ENCODE measurements around the gene FHOD1. TPM values are rescaled to one million over a fixed set of nuclear protein-coding genes. Genes with fewer than 3 reads are reported as not detected.

The FHOD1 gene
- total and polyA plus RNA-seq, 2 of the 4 experiments (the other 2 are of a cell fraction) = 13.8 to 64.0 TPM

DNA sequence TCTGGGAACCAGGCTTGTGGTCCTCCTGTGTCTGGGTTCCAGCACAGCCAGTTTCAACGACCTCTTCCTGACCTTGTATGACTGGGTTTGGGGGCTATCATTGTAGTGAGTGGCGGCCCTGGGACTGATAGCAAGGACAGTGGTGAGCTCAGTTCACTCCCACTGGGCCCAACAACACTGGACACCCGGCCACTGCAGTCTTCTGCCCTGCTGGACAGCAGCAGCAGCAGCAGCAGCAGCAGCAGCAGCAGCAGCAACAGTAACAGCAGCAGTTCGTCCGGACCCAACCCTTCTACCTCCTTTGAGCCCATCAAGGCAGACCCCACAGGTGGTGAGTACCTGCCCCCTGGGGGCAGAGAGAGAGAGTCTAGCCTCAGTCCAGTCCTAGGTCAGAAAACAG is 51.6 kb downstream of the FHOD1 start:
- H3K9me3 ChIP-seq (ENCODE audit: control insufficient read depth, insufficient read depth, low read length) = no peaks in the 10 kb centered on the region
- no peak overlapping the region for H4K91ac ChIP-seq (ENCODE audit: insufficient read depth, low read depth, low read length)
- no peak overlapping the region for H2BK15ac ChIP-seq (ENCODE audit: low read depth, low read length)
- H3K18ac ChIP-seq (ENCODE audit: low read depth, low read length) = no peak overlapping the region
- H3K4me3 ChIP-seq (ENCODE audit: insufficient read depth, low read depth, low read length) = no peak overlapping the region
- H3K79me1 ChIP-seq (ENCODE audit: low read depth in 1 of 2, low read length in 2 of 2) = peaks cover 25 to 54% of the 10 kb centered on the region in 2 experiments
- H3K9me1 ChIP-seq (ENCODE audit: insufficient read depth, low read length) = peaks cover 18% of the 10 kb centered on the region
- no peak overlapping the region for H2AK9ac ChIP-seq (replicated peaks; ENCODE audit: low read depth, low read length, poor library complexity)
- TF ChIP-seq, protein P1, sequence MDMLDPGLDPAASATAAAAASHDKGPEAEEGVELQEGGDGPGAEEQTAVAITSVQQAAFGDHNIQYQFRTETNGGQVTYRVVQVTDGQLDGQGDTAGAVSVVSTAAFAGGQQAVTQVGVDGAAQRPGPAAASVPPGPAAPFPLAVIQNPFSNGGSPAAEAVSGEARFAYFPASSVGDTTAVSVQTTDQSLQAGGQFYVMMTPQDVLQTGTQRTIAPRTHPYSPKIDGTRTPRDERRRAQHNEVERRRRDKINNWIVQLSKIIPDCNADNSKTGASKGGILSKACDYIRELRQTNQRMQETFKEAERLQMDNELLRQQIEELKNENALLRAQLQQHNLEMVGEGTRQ (IDR thresholded peaks at IDR 0.05; ENCODE audit: low read depth, low read length) = no peak
- TF ChIP-seq POLR2A (IDR thresholded peaks at IDR 0.05; ENCODE audit: low read depth, low read length) (no peak), CEBPB (IDR thresholded peaks at IDR 0.05; ENCODE audit: low read depth, low read length) (no peak)
- TF ChIP-seq, protein P2, sequence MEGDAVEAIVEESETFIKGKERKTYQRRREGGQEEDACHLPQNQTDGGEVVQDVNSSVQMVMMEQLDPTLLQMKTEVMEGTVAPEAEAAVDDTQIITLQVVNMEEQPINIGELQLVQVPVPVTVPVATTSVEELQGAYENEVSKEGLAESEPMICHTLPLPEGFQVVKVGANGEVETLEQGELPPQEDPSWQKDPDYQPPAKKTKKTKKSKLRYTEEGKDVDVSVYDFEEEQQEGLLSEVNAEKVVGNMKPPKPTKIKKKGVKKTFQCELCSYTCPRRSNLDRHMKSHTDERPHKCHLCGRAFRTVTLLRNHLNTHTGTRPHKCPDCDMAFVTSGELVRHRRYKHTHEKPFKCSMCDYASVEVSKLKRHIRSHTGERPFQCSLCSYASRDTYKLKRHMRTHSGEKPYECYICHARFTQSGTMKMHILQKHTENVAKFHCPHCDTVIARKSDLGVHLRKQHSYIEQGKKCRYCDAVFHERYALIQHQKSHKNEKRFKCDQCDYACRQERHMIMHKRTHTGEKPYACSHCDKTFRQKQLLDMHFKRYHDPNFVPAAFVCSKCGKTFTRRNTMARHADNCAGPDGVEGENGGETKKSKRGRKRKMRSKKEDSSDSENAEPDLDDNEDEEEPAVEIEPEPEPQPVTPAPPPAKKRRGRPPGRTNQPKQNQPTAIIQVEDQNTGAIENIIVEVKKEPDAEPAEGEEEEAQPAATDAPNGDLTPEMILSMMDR (conservative IDR thresholded peaks at IDR 0.05; ENCODE audit: low read depth, low read length) = no peak
- POLR2A ChIA-PET (ENCODE audit: unreplicated experiment) = no interaction called here
- no peak overlapping the region for H3K56ac ChIP-seq (ENCODE audit: extremely low read depth, insufficient read depth, low read length)
- dilution Hi-C loops (cut with HindIII; ENCODE audit: low sequenced_read_pairs, unreplicated experiment) (no loop called here), in situ Hi-C loops (cut with MboI; ENCODE audit: low sequenced_read_pairs) (no loop called here), intact Hi-C loops (cut with micrococcal nuclease) (no loop called here)
- H3K27ac ChIP-seq (ENCODE audit: insufficient read depth, low read length) = no peak overlapping the region
- ATAC-seq (ENCODE audit: low read depth) = no peak
- H3K4me2 ChIP-seq (ENCODE audit: low read depth, low read length) = no peak overlapping the region
- no peak overlapping the region for H2AFZ ChIP-seq (replicated peaks; ENCODE audit: low read length, poor library complexity)
- no peak overlapping the region for H3K4ac ChIP-seq (ENCODE audit: low read depth, low read length)
- H3K23ac ChIP-seq (ENCODE audit: low read depth, low read length) = no peak overlapping the region
- CTCF ChIA-PET = no interaction called here
- H4K20me1 ChIP-seq (ENCODE audit: insufficient read depth, low read length) = peaks cover 34% of the 10 kb centered on the region
- H3K9ac ChIP-seq (ENCODE audit: low read depth, low read length) = no peak overlapping the region
- H4K5ac ChIP-seq (ENCODE audit: low read depth, low read length) = no peak overlapping the region
- H3K27me3 ChIP-seq (ENCODE audit: control insufficient read depth, insufficient read depth, low read length) = no peaks in the 10 kb centered on the region
- no TSS peak for BruUV-seq (replicated peaks)
- H2BK5ac ChIP-seq (ENCODE audit: low read depth, low read length, poor library complexity, severe bottlenecking) = no peak overlapping the region
- no peak overlapping the region for H3K14ac ChIP-seq (replicated peaks; ENCODE audit: low read depth, low read length)
- 80% methylated on average over 1 of the region's 5 CpGs; no CpG with 5 or more reads in 1 of the 2 experiments for whole genome bisulfite sequencing, 2 experiments (ENCODE audit: extremely low coverage in 2 of 2, insufficient read length in 1 of 2)
- no peak overlapping the region for H4K8ac ChIP-seq (ENCODE audit: low read depth in 2 of 2, low read length in 2 of 2)
- no peak overlapping the region for H2AK5ac ChIP-seq (ENCODE audit: low read depth, low read length)
- H2BK20ac ChIP-seq (ENCODE audit: low read depth, low read length) = no peak overlapping the region
- H3K36me3 ChIP-seq (ENCODE audit: control insufficient read depth, insufficient read depth, low read length) = peaks cover 55% of the 10 kb centered on the region
- H2BK120ac ChIP-seq (ENCODE audit: low read depth, low read length) = no peak overlapping the region
- peaks cover 11% of the 10 kb centered on the region for H3K4me1 ChIP-seq (ENCODE audit: control insufficient read depth, insufficient read depth, low read length)
- no peak for DNase-seq
